ENCODE measurements around the gene SGMS1. TPM values are rescaled to one million over a fixed set of nuclear protein-coding genes. Genes with fewer than 3 reads are reported as not detected.
"Not testable (repeated sequence)": the region's sequence is repeated elsewhere in the genome, so short reads cannot be mapped to it uniquely, and the experiment has no call there.

Gene SGMS1
- polyA plus RNA-seq, 2 of the 4 experiments (the other 2 are of a cell fraction), result 22.7 to 28.2 TPM

DNA sequence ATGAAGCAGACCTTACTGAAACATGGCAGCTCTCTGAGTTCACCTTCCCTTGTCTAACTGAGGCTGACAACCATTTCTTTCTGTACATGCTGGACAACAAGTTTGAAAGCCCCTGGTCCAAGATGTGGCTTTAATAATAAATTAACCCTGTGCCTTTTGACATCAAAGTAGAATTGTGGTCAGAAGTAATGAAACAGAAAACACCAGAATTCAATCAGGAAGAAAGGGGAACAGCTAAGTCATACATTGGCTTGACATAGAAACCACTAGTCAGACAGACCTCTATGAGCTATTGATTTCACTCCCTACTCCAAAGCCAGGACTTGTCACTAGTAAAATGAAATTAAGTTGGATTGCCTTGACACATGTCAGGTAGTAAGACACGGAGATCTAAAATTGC lies 197.3 kb downstream of the SGMS1 start:
- H3K4me1 ChIP-seq, result no peaks in the 10 kb centered on the region
- 100% methylated on average over 1 of the region's 1 CpG for WGBS (ENCODE audit: missing lambda C conversion rate)

DNA sequence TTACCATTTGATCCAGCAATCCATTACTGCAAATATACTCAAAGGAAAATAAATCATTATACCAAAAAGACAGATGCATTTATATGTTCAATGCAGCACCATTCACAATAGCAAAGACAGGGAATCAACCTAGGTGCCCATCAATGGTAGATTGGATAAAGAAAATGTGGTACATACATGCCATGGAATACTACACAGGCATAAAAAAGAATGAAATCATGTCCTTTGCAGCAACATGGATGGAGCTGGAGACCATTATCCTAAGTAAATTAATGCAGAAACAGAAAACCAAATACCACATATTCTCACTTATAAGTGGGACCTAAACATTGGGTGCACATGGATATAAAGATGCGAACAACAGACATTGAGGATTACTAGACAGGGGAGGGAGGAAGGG lies 198.5 kb downstream of the SGMS1 start:
- H3K9me3 ChIP-seq; ATAC-seq; H3K4me1 ChIP-seq; FAIRE-seq; H3K4me3 ChIP-seq; DNase-seq (ENCODE audit: low read depth in 1 of 2, low spot score in 1 of 2); POLR2A ChIA-PET; CTCF ChIA-PET; H3K27ac ChIP-seq; H3K4me2 ChIP-seq: not testable (repeated sequence)
- 89% methylated on average over 1 of the region's 1 CpG for WGBS (ENCODE audit: missing lambda C conversion rate)

More for the DNA sequence above, 197.3 kb downstream of the SGMS1 start:
- DNase-seq (ENCODE audit: low read depth in 1 of 2, low spot score in 1 of 2), result no peak
- Histone ChIP-seq H3K27ac (no peak overlapping the region), H3K9me3 (no peaks in the 10 kb centered on the region), H3K4me3 (no peak overlapping the region), H3K4me2 (no peak overlapping the region)
- no peak for FAIRE-seq
- ChIA-PET CTCF (no interaction called here), POLR2A (no interaction called here)
- TF ChIP-seq, protein P1, sequence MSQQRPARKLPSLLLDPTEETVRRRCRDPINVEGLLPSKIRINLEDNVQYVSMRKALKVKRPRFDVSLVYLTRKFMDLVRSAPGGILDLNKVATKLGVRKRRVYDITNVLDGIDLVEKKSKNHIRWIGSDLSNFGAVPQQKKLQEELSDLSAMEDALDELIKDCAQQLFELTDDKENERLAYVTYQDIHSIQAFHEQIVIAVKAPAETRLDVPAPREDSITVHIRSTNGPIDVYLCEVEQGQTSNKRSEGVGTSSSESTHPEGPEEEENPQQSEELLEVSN (IDR thresholded peaks at IDR 0.05; ENCODE audit: borderline replicate concordance, low read depth), result no peak
- TF ChIP-seq CBX8 (IDR thresholded peaks at IDR 0.05), result no peak
- no peak for TF ChIP-seq ESRRA (IDR thresholded peaks at IDR 0.05; ENCODE audit: borderline replicate concordance, low read length)
- no peak for TF ChIP-seq MAZ (IDR thresholded peaks at IDR 0.05; ENCODE audit: borderline replicate concordance, low read depth, low read length)
- TF ChIP-seq GATA3 (IDR thresholded peaks at IDR 0.05; ENCODE audit: borderline replicate concordance), result no peak
- no peak for TF ChIP-seq SREBF2 (IDR thresholded peaks at IDR 0.05)
- no peak for TF ChIP-seq KDM1A (IDR thresholded peaks at IDR 0.05; ENCODE audit: low read depth)
- TF ChIP-seq EHF (CRISPR knock-in tag; IDR thresholded peaks at IDR 0.05), result no peak
- TF ChIP-seq, protein P2, sequence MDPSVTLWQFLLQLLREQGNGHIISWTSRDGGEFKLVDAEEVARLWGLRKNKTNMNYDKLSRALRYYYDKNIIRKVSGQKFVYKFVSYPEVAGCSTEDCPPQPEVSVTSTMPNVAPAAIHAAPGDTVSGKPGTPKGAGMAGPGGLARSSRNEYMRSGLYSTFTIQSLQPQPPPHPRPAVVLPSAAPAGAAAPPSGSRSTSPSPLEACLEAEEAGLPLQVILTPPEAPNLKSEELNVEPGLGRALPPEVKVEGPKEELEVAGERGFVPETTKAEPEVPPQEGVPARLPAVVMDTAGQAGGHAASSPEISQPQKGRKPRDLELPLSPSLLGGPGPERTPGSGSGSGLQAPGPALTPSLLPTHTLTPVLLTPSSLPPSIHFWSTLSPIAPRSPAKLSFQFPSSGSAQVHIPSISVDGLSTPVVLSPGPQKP (IDR thresholded peaks at IDR 0.05; ENCODE audit: low read depth, low read length), result no peak
- no peak for TF ChIP-seq FOSL2 (IDR thresholded peaks at IDR 0.05)
- TF ChIP-seq FOSL2 (CRISPR knock-in tag; IDR thresholded peaks at IDR 0.05), result no peak
- TF ChIP-seq MYC (IDR thresholded peaks at IDR 0.05; ENCODE audit: borderline replicate concordance, low read length), result no peak
- TF ChIP-seq, protein P3, sequence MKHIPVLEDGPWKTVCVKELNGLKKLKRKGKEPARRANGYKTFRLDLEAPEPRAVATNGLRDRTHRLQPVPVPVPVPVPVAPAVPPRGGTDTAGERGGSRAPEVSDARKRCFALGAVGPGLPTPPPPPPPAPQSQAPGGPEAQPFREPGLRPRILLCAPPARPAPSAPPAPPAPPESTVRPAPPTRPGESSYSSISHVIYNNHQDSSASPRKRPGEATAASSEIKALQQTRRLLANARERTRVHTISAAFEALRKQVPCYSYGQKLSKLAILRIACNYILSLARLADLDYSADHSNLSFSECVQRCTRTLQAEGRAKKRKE (CRISPR knock-in tag; IDR thresholded peaks at IDR 0.05; ENCODE audit: low read depth), result no peak
- ATAC-seq, result no peak

DNA sequence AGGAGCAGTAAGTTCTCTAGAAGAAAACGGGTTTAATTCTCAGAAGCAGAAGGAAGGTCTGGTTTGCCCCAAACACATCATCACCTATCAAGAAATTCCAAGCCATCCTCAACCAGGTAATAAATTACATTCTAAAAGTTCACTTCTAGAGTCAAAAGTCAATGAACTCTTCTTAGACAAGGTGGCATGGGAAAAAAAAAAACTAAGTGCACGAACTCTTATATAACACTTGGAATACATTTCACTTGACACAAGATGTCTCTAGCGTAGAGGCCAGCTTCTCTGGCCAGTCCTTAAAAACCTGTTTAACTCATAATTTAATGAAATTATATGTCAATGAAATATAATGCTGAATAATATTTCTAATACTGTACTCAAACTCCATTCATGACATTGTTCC lies 200.3 kb downstream of the SGMS1 start:
- Histone ChIP-seq H3K27ac (no peak overlapping the region), H3K9me3 (no peaks in the 10 kb centered on the region), H3K4me2 (no peak overlapping the region), H3K4me1 (peaks cover 14% of the 10 kb centered on the region), H3K4me3 (no peak overlapping the region)
- ChIA-PET CTCF (interaction anchor here (1.0 kb wide), 1 partner anchor 12 kb away, joined by 4 read pairs; no protein-coding TSS in a partner anchor), POLR2A (no interaction called here)
- FAIRE-seq, result no peak
- no peak for TF ChIP-seq ZSCAN20 (CRISPR knock-in tag; IDR thresholded peaks at IDR 0.05)
- TF ChIP-seq, protein P2 (IDR thresholded peaks at IDR 0.05; ENCODE audit: low read depth, low read length), result no peak
- TF ChIP-seq NFE2L2 (conservative IDR thresholded peaks at IDR 0.05; ENCODE audit: low read length), result no peak
- no peak for TF ChIP-seq JUN (IDR thresholded peaks at IDR 0.05)
- TF ChIP-seq, protein P4, sequence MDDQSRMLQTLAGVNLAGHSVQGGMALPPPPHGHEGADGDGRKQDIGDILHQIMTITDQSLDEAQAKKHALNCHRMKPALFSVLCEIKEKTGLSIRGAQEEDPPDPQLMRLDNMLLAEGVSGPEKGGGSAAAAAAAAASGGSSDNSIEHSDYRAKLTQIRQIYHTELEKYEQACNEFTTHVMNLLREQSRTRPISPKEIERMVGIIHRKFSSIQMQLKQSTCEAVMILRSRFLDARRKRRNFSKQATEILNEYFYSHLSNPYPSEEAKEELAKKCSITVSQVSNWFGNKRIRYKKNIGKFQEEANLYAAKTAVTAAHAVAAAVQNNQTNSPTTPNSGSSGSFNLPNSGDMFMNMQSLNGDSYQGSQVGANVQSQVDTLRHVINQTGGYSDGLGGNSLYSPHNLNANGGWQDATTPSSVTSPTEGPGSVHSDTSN (IDR thresholded peaks at IDR 0.05), result no peak
- no peak for TF ChIP-seq CBX8 (IDR thresholded peaks at IDR 0.05)
- no peak for TF ChIP-seq EP300 (IDR thresholded peaks at IDR 0.05)
- TF ChIP-seq, protein P3 (CRISPR knock-in tag; IDR thresholded peaks at IDR 0.05; ENCODE audit: low read depth), result no peak
- no peak for TF ChIP-seq CEBPB (IDR thresholded peaks at IDR 0.05)
- no peak for TF ChIP-seq MAFK (IDR thresholded peaks at IDR 0.05; ENCODE audit: partially characterized antibody)
- no peak for TF ChIP-seq KDM1A (IDR thresholded peaks at IDR 0.05; ENCODE audit: low read depth)
- TF ChIP-seq SREBF2 (IDR thresholded peaks at IDR 0.05), result no peak
- TF ChIP-seq FOSB (CRISPR knock-in tag; IDR thresholded peaks at IDR 0.05), result no peak
- no peak for TF ChIP-seq KDM5A (IDR thresholded peaks at IDR 0.05)
- WGBS (ENCODE audit: missing lambda C conversion rate), result 89% methylated on average over 3 of the region's 3 CpGs
- ATAC-seq, result no peak
- DNase-seq (ENCODE audit: low read depth in 1 of 2, low spot score in 1 of 2), result no peak

Data from A549 (cell line).